Measurements from ENCODE around the gene SLC37A4.

- TF ChIP-seq CTCF (optimal IDR thresholded peaks at IDR 0.05 in 1 of 3, IDR thresholded peaks at IDR 0.05 in 1 of 3, conservative IDR thresholded peaks at IDR 0.05 in 1 of 3; ENCODE audit: extremely low read depth in 1 of 3, insufficient read depth in 2 of 3, low read length in 3 of 3) (no peak), EZH2 (IDR thresholded peaks at IDR 0.05; ENCODE audit: low read length) (no peak)
Measured at GRCh38 chr11:119025978-119026766, 4.5 kb downstream of the SLC37A4 start.
